K562 (cell line): ENCODE measurements around the gene DPAGT1. TPM values are rescaled to one million over a fixed set of nuclear protein-coding genes. Genes with fewer than 3 reads are reported as not detected.

Experiments
- AFF4 ChIP-seq: sonication (generic); formaldehyde crosslinking; IDR thresholded peaks from 2 replicates; pipeline ENCODE4 v1.8.0; 2023; ENCODE audit warnings: mild to moderate bottlenecking, missing genetic modification reagents
- FIP1L1 ChIP-seq: fragments of 200-400 bp; formaldehyde crosslinking; IDR thresholded peaks from 2 replicates; pipeline ENCODE4 v1.6.1; 2018; ENCODE audit warnings: mild to moderate bottlenecking, low read depth, low read length; ENCODE audit not compliant: poor library complexity, severe bottlenecking
- ILK ChIP-seq: fragments of 450-650 bp; IDR thresholded peaks from 2 replicates; pipeline ENCODE4 v1.6.1; 2016; ENCODE audit warnings: missing genetic modification characterization, low read depth, mild to moderate bottlenecking, missing compliant biosample characterization, moderate library complexity, borderline replicate concordance
- KDM2B ChIP-seq: fragments of 250-450 bp; sonication (Bioruptor Pico); IDR thresholded peaks from 2 replicates; pipeline ENCODE4 v1.8.0; 2021; ENCODE audit warnings: mild to moderate bottlenecking, moderate library complexity
- MECOM ChIP-seq: fragments of 250-450 bp; sonication (Bioruptor Pico); IDR thresholded peaks from 2 replicates; pipeline ENCODE4 v1.8.0; 2022; ENCODE audit warnings: inconsistent platforms
- NR2C2 ChIP-seq, 2 experiments: fragments of 200-800 bp in 1 of 2; sonication (Bioruptor generic) in 1 of 2; sonication (generic) in 1 of 2; formaldehyde crosslinking in 1 of 2; IDR thresholded peaks; 2 replicates each; pipeline versions ENCODE4 v1.6.1 to v1.8.0; 2016 to 2022; ENCODE audit warnings: mild to moderate bottlenecking in 1 of 2, missing compliant biosample characterization in 1 of 2, missing genetic modification characterization in 1 of 2, missing genetic modification reagents in 1 of 2
- PATZ1 ChIP-seq: fragments of 250-450 bp; sonication (Bioruptor Pico); IDR thresholded peaks from 2 replicates; pipeline ENCODE4 v1.5.0; 2020; ENCODE audit warnings: mild to moderate bottlenecking, borderline replicate concordance
- POLR3G ChIP-seq: IDR thresholded peaks from 2 replicates; pipeline ENCODE4 v1.6.1; 2011; ENCODE audit not compliant: insufficient read length, insufficient replicate concordance; ENCODE audit errors: extremely low read depth
- RCOR1 ChIP-seq, 2 experiments: IDR thresholded peaks; 2 replicates each; pipeline ENCODE4 v1.6.1; 2012; ENCODE audit warnings: low read depth in 2 of 2, low read length in 2 of 2, borderline replicate concordance in 1 of 2, improper control_type of control experiment in 1 of 2
- SIN3B ChIP-seq: fragments of 450-650 bp; IDR thresholded peaks from 2 replicates; pipeline ENCODE4 v1.6.1; 2017; ENCODE audit warnings: low read depth, mild to moderate bottlenecking, moderate library complexity
- SP1 ChIP-seq: sonication (generic); formaldehyde crosslinking; IDR thresholded peaks from 2 replicates; pipeline ENCODE4 v1.8.1; 2022; ENCODE audit warnings: mild to moderate bottlenecking, missing genetic modification reagents
- TARDBP ChIP-seq: fragments of 450-650 bp; IDR thresholded peaks from 2 replicates; pipeline ENCODE4 v1.6.1; 2016
- ZNF609 ChIP-seq: sonication (generic); formaldehyde crosslinking; IDR thresholded peaks from 2 replicates; pipeline ENCODE4 v1.8.1; 2023; ENCODE audit warnings: missing genetic modification reagents, mild to moderate bottlenecking, borderline replicate concordance
- ZNF75A ChIP-seq: fragments of 450-650 bp; formaldehyde crosslinking; IDR thresholded peaks from 2 replicates; pipeline ENCODE4 v1.4.0; 2020; ENCODE audit warnings: mild to moderate bottlenecking
- ZZZ3 ChIP-seq: fragments of 450-650 bp; IDR thresholded peaks from 2 replicates; pipeline ENCODE4 v1.6.1; 2016; ENCODE audit warnings: antibody characterized with exemption, mild to moderate bottlenecking, moderate library complexity
- polyA plus RNA-seq, 8 experiments: library from polyadenylated mRNA; depleted of rRNA in 4 of 8; stranded (reverse) in 5 of 8; unstranded in 3 of 8; fragments of >200 nt; fragmentation: Nextera tagmentation in 2 of 8; fragmentation: Illumina TruSeq in 1 of 8; extraction: Ambion mirVana in 2 of 8; extraction: Trizol in 1 of 8; gene quantifications; 2 replicates each; pipeline versions ENCODE4 v1.2.1 to v1.2.3, GENCODE V29; 2011 to 2014; ENCODE audit warnings: inconsistent platforms in 1 of 8, missing spikeins in 1 of 8
- total RNA-seq, 7 experiments: library from RNA; depleted of rRNA in 6 of 7; stranded (reverse); fragments of >200 nt in 6 of 7; fragmentation: Illumina TruSeq in 2 of 7; extraction: Trizol in 2 of 7; gene quantifications; 2 replicates each; pipeline versions ENCODE4 v1.2.1 to v1.2.3, GENCODE V29; 2011 to 2021; ENCODE audit warnings: low replicate concordance in 1 of 7

DPAGT1 gene
- total and polyA plus RNA-seq, 9 of the 15 experiments (the other 6 are each of a cell fraction or from before 2014, with no cell fraction given) = 29.9 to 135 (median 85.0) TPM

GRCh38 chr11:119100994-119101758, 477 bp downstream of the DPAGT1 start (continued):
- no peak for TF ChIP-seq ZZZ3
- TF ChIP-seq SP1 = peak; percentile 16; the same call in 1 of the 2 replicates
- TF ChIP-seq ZNF75A (CRISPR knock-in tag) = no peak
- TF ChIP-seq TARDBP = no peak
- no peak for TF ChIP-seq ILK (tag)
- 0 out of 4 replicates have a peak, but pooled peaks of 1 of the 2 experiments have one; percentile 1 for TF ChIP-seq RCOR1 (IDR thresholded peaks at IDR 0.05; ENCODE audit: borderline replicate concordance in 1 of 2, low read depth in 2 of 2, low read length in 2 of 2)
- TF ChIP-seq POLR3G = no peak
- 0 out of 2 replicates have a peak, but pooled peaks have one; percentile 68 for TF ChIP-seq ZNF609 (CRISPR knock-in tag)
- 0 out of 2 replicates have a peak, but pooled peaks have one; percentile 7 for TF ChIP-seq KDM2B (CRISPR knock-in tag)
- TF ChIP-seq PATZ1 = no peak
- 0 out of 2 replicates have a peak, but pooled peaks have one; percentile 13 for TF ChIP-seq AFF4
- TF ChIP-seq FIP1L1 = peak; percentile 26
- no peak for TF ChIP-seq MECOM (CRISPR knock-in tag)
- no peak for TF ChIP-seq SIN3B
- no peak for TF ChIP-seq NR2C2 (CRISPR knock-in tag; IDR thresholded peaks at IDR 0.05)
- no peak for TF ChIP-seq NR2C2 (tag; IDR thresholded peaks at IDR 0.05)
